Head of caudate nucleus (tissue), 42 donors: ENCODE measurements around the gene ZBTB7C.

Experiments
- DNase-seq, 42 donors: peaks; one replicate each; pipeline versions ENCODE4 v3.0.0 to v3.0.0-alpha.2; 2020 to 2021; ENCODE audit warnings: mixed read lengths in 7 of 42
- intact Hi-C: fragments of 100-400 bp; cut with DNase I; formaldehyde crosslinking; loops from one replicate; pipeline ENCODE4 v1.15.0; 2022

Gene ZBTB7C

GRCh38 chr18:47999801-48000248, 409.4 kb downstream of the ZBTB7C start:
- intact Hi-C loops = no loop called here
- DNase-seq = no peak

- intact Hi-C loops = no loop called here
- DNase-seq = peak in 1 of 42 donors; percentile 39
Measured at GRCh38 chr18:47997338-47997780, 411.8 kb downstream of the ZBTB7C start.

- peak in 2 of 42 donors; percentile 14 to 25 for DNase-seq
- intact Hi-C loops = no loop called here
Measured at GRCh38 chr18:47996091-47996541, 413.1 kb downstream of the ZBTB7C start.

- DNase-seq = no peak
- intact Hi-C loops = no loop called here
Measured at GRCh38 chr18:47995654-47996053, 413.5 kb downstream of the ZBTB7C start.

DNA sequence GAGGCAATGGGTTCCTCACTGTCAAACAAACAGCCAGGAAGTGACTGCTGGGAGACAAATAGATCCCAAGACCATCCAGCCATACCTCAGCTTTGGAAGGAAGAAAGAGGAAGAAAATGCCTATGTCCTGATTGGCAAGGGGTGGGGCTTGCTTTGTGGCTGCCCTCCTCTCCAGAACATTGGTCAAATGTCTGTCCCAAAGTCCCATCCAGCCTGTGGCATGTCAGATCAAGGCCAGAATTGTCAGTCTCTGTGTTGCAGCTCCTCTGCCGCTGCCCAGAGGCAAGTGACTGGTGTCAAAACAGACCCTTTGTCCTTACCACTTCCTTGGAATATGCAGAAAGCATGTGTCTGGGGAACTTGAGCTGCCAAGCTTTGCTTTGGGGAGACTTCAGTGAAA, 415.8 kb downstream of the ZBTB7C start:
- DNase-seq = peak in 1 of 42 donors; percentile 35
- intact Hi-C loops = no loop called here

GRCh38 chr18:47992976-47993375, 416.2 kb downstream of the ZBTB7C start:
- intact Hi-C loops = no loop called here

GRCh38 chr18:47992266-47992665, 416.9 kb downstream of the ZBTB7C start:
- peak in 1 of 42 donors; percentile 24 for DNase-seq
- intact Hi-C loops = no loop called here

More at GRCh38 chr18:47992976-47993375, 416.2 kb downstream of the ZBTB7C start:
- peak in 1 of 42 donors; percentile 40 for DNase-seq

DNA sequence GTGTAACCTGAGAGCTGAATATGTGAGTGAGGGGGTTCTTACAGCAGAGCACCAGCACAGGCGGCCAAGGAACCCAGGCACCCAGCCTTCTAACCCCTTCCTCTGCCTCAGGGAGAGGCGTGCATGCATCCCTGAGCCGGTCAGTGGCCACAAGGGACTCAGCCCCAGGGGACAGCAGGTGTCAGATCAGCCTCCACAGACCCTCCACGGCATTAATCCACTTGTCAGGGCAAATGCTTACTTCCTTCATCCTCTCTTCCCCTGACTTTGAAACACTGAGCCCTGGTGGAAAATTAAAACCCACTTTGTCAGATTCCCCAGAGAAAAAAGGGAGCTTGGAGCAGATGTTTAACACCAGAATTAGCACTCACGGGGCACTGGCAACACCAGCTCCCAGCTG, 418.2 kb downstream of the ZBTB7C start:
- intact Hi-C loops = no loop called here
- peak in 1 of 42 donors; percentile 4 for DNase-seq

DNA sequence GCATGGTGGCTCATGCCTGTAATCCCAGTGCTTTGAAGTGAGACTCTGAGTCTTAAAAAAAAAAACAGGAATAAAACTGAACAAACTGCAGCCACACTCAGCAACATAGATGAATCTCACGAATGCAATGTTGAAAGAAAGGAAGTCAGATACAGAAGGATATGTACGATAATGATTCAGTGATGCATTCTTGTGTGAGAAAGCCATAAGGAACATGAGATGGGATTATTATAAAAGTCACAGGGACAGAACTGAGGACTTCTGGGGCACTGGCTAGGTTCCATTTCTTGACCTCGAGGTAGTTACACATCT, 421.8 kb downstream of the ZBTB7C start:
- intact Hi-C loops = no loop called here

DNA sequence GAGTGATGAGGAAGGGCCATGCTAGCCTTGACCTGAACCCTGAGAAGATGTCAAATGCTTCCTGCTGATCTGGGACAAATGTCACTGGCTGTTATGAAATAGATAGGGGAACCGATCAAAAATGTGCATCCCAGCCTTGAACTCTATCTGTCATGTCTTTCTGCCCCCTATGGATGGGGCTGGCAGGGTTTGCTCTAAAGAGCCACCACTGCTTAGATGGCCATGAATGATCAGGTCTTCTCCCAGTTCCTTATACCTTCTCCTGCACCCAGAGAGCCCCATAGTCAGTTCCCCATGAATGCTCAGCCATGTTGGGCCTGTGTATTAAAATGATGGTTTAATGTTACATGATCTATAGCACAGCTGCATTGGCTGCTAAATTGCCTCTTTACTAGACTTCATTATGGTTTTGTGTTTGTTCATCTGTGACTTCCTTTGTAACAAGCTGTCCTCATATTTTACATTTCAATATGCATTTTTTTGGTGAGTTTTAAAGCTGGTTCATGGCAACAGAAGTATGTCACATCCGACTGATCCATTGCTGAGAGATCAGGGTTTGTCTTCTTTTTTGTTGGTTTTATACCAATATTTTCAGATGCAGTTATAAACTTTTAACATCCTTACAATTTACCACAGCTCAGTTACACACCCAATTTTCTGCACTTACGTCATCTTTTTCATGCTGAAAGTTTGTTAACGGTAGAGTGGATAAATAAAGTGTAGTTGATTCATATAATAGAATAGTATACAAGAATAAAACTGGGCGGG, 422.4 kb downstream of the ZBTB7C start:
- intact Hi-C loops = no loop called here
- no peak for DNase-seq

More for the DNA sequence above, 421.8 kb downstream of the ZBTB7C start:
- no peak for DNase-seq

GRCh38 chr18:47985866-47986265, 423.3 kb downstream of the ZBTB7C start:
- DNase-seq = no peak
- intact Hi-C loops = no loop called here

DNA sequence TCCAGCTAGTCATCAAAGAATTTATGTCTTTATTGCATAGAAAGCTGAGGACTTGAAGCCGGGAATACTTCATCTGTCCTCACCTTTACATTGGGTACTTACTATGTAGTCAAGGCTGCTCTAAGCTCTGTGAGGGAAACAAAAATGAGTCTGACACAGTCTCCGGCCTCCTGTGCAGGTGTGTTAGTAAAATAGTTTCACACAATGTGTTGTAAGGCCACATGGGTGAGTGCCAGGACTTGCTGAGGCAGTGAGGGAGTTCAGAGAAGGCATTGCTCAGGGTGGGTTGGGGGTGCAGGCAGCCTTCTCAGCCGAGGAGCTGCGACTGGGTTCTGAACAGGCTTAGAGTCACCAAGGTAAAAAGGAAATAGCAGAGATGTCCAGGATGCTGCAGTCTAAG, 424.2 kb downstream of the ZBTB7C start:
- no peak for DNase-seq

GRCh38 chr18:47983946-47984345, 425.2 kb downstream of the ZBTB7C start:
- intact Hi-C loops = no loop called here
- no peak for DNase-seq

More for the DNA sequence above, 424.2 kb downstream of the ZBTB7C start:
- intact Hi-C loops = no loop called here

DNA sequence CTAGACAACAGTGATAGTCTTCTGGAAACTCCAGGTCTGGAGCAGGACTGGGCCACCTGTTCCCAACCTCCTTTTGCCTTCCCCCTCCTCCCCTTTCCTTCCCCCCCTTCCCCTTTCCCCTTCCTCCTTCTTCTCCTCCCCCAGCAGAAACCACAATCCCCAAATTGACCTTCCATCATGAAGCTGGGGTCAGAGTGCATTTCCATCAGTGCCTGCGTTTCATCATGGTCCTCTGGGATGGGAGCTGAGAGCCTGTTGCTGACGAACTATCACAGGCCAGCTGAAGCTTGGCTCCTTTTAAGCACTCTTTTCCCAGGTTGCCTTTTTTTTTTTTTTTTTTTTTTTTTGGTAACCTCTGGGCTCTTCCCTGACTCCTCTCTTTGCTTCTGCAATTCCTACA, 426.1 kb downstream of the ZBTB7C start:
- intact Hi-C loops = no loop called here
- DNase-seq = no peak

- DNase-seq = no peak
- intact Hi-C loops = no loop called here
Measured at GRCh38 chr18:47981830-47982229, 427.4 kb downstream of the ZBTB7C start.

- DNase-seq = no peak
- intact Hi-C loops = no loop called here
Measured at GRCh38 chr18:47981320-47981719, 427.9 kb downstream of the ZBTB7C start.

DNA sequence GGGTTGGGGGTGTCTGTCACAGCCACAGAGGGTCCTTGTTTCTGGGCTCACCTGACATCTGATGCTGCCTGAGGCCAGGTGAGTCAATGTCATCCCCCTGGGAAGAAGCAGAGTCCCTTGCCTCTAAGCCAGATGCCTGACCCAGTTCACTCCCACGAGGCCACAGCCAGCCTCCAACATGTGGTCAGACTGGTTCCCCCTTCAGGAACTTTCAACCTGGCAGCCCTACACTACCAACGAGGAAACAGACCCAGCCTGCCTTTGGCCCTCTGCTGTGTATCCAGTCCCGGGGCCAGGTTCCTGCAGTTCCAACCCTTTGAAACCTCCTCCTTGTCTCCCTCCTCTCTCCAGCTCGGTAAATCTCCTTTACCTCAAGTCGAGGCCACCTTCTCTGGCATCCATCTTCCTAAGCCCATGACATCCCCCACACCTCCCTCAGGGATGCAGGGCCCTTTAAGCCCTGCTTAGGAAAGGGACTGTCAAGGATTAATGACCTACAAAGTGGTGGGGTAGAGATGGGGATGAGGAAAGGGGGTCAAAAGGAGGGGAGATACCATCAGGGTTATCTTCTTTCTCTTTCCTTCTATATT, 429.5 kb downstream of the ZBTB7C start:
- intact Hi-C loops = no loop called here
- DNase-seq = no peak

DNA sequence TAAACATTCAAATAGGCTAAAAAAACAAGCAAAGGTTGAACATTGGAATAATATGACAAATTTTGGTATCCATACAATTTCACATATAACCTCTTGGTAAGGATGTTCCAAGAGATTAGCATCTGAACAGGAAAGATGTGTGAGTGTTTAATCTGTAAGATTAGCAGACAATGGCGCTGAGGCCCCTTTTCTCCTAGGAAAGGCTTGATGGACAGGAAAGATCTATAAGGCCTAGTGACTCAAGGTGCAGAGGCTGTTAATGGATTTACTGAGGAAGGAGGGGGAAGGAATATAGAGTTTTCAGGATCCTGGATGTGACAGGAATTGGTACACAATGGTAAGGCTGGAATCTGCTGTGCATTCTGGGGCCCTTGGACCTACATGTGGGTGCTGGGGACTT, 430.6 kb downstream of the ZBTB7C start:
- intact Hi-C loops = no loop called here
- no peak for DNase-seq

DNA sequence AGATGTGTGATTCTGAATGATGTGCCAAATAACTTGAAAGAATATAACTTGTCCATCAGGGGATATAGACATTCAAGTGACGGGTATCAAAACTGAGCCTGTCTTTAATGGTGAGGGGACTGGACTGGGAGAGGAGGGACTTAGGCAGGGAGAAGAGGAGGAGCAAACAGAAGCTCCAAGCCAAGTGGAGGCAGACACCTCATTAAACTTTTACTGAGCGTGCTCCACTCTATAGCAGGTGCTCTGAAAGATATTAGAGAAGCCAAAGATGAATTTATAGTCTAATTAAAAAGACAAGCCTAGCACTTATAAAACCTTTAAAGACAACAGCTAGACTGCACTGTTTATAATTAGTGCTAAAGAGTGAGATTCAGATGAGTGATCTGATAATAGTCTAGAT, 431.0 kb downstream of the ZBTB7C start:
- no peak for DNase-seq
- intact Hi-C loops = no loop called here
